GM21576 (cell line): Measurements from ENCODE around the gene LINS1.

Experiments used
- ATAC-seq: cut with Tn5 transposase; IDR thresholded peaks from one replicate; pipeline ENCODE4 v1.9.1; 2021; ENCODE audit warnings: mild to moderate bottlenecking, moderate library complexity; ENCODE audit not compliant: unreplicated experiment

LINS1 gene, protein sequence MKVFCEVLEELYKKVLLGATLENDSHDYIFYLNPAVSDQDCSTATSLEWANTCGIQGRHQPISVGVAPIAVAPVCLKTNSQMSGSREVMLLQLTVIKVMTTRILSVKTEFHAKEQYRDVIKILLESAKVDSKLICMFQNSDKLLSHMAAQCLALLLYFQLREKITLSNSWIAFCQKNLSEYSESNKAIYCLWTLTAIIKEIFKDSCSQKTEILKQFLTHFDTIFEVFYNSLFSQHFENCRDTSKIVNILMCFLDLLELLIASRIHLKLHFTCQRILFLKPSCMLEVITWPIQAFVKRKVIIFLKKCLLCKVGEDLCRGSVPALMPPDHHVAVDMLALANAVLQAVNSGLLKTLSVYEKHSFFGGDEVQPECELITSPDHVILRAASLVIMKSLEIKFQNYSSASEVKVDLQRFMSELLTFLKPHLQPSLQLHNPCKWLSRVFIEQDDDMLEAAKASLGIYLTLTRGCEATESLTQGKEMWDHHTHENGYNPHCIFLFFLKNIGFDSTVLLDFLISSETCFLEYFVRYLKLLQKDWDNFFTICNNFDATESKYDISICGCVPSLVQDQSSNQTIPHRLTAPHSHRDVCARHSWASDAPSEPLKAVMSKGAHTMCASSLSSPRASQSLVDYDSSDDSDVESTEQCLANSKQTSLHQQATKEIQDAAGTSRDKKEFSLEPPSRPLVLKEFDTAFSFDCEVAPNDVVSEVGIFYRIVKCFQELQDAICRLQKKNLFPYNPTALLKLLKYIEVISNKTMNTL

GRCh38 chr15:100602064-100602822 lies at the start of gene LINS1, which contains the start of gene ASB7:
TSS of gene LINS1 (minus strand) at chr15:100602184. CDS start at chr15:100580842, 21,342 bp downstream.
TSS of gene ASB7 (plus strand) at chr15:100602589. CDS start at chr15:100612217, 9,628 bp downstream.
- peak; percentile 87 for ATAC-seq

DNA sequence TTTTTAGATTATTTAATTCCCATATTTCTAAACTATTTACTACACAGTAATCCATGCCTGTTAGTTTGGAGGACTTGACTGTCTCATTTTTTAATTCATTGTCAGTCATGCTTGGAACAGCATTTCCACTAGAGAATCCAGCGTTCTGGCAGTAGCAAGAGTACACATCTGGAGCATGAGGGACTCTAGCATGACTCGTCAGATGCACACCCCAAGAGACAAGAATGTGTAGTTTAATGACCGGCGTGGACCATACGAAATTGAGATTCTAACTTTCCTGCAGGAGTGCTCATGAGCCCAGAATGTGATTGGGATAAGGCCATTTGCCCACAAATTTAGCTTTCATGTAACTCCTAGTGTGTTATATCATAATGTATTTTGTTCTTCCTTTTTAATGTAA lies 49.3 kb upstream of the LINS1 start:
- no peak for ATAC-seq

DNA sequence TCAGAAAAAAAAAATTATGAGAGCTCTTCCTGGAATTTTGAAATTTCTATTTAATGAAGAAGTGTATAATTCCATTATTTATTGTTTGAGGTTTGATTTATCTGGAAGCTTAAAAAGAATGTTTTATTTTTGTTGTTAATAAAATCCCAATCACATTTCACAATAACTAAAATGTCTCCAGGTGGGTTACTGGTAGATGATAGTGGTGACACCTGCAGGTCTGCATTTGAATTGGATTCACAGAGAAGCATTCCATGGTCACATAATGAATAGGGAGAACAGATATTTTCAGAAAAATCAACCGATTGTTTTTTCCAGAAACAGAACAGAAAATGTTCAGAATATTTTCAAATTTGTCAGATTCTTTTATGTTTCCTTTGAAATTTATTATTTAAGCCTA lies 48.7 kb upstream of the LINS1 start:
- ATAC-seq = no peak

DNA sequence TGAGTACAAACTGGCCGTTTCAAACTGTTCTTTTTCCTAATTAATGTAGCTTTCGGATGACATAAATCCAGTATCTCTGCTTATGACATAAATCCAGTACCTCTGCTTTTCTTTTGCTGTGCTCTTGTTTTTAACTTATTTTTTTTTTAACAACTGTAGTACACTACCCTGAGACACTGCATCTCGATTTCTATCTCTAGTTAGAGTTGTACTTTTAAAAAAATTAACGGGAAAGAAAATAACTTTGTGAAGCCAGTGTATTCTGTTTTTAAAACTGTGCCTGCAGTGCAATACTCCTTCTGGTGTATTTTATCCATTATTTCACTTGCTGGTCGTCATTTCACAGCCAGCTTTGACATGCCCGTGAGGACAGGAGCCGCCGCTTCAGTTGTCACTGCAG lies 47.0 kb upstream of the LINS1 start:
- no peak for ATAC-seq

DNA sequence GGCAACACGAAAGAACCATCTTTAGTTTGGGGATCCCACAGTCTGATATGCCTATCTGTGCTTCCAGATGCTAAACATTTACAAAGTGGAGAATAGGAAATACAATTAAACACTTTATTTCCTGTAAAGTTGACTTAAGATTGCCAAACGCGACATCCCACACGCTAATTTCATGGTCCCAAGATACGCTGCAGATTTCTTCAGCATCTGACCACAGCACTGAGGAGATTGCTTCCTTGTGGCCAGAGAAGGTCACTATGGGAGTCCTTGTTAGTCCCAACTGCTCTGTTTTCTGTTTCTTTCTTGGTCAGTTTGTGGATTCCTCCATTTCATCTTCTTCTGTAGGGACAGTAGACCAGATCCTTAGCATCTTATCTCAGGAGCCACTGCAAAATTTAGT lies 43.7 kb upstream of the LINS1 start:
- ATAC-seq = no peak

DNA sequence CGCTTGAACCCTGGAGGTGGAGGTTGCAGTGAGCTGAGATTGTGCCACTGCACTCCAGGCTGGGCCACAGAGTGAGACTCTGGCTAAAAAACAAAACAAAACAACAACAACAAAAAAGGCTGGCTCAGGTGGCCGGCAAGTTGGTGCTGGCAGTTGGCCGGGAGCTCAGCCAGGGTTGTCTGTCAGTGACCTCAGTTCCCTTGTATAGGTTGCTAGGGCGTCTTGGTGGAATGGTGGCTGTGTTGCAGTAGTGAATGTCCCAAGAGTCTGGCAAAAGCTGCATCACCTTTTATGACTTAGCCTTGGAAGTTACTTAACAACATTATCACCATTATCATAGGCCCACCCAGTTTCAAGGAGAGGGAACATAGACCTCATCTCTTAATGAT lies 41.0 kb upstream of the LINS1 start:
- no peak for ATAC-seq

- ATAC-seq = no peak
These were observed 40.4 kb upstream of the LINS1 start for GRCh38 chr15:100642213-100642949.

DNA sequence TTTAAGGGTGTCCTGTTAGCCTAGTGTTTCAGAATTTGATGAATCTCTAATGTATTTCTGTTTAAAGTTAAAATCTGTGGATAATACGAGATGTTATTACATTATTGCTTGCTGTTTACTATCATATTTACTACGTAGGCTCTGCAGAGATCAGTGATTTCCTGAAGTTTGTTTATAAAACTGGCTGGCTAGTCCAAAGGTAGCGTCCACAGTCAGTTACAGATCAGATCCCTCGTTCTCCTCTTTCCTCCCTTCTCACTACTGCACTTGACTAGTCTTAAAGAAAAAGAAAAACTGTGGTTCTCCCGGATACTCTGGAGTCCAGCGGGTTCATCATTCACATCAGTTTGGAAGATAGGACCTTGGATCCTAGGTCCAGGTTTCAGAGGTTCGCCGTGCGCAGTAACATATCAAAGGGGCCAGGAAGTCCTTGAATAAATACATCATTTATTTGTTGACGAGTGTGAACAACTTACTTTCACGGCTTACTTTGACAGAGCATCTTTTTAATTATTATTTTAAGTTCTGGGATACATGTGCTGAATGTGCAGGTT lies 36.3 kb upstream of the LINS1 start:
- no peak for ATAC-seq

GRCh38 chr15:100635406-100636071 lies 33.6 kb upstream of the LINS1 start:
- ATAC-seq = no peak

DNA sequence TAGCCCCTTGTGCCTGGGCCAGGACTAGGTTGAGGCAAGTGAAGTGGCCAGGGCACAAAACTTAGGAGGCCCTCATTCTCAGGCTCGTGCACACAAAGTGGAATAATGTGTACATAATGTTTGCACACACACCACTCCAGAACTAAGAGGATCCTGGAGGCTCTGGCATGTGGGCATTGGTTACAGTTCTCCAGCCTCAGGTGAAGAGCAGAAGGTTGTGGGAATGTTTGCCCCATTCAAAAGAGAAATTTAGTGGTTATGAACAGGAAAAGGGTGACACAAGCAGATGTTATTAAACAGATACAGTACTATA lies 31.7 kb upstream of the LINS1 start:
- ATAC-seq = no peak

GRCh38 chr15:100631831-100632230 lies 29.8 kb upstream of the LINS1 start:
- no peak for ATAC-seq

- ATAC-seq = no peak
These were observed 26.8 kb upstream of the LINS1 start for GRCh38 chr15:100628746-100629145.

- ATAC-seq = peak; percentile 93
These were observed 25.9 kb upstream of the LINS1 start for GRCh38 chr15:100627789-100628395.

DNA sequence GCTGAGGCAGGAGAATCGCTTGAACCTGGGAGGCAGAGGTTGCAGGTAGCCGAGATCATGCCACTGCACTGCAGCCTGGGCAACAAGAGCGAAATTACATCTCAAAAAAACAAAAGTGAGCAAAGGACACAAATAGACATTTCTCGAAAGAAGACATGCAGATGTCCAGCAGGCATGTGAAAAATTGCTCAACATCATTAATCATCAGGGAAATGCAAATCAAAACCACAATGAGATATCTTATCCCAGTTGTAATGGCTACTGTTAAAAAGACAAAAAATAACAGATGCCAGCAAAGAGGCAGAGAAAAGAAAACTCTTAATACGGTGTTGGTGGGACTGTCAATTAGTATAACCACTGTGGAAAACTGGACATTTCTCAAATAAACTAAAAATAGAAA lies 21.3 kb upstream of the LINS1 start:
- ATAC-seq = no peak

GRCh38 chr15:100616700-100617099 lies 14.7 kb upstream of the LINS1 start:
- no peak for ATAC-seq

- no peak for ATAC-seq
These were observed 13.8 kb upstream of the LINS1 start for GRCh38 chr15:100615801-100616200.

DNA sequence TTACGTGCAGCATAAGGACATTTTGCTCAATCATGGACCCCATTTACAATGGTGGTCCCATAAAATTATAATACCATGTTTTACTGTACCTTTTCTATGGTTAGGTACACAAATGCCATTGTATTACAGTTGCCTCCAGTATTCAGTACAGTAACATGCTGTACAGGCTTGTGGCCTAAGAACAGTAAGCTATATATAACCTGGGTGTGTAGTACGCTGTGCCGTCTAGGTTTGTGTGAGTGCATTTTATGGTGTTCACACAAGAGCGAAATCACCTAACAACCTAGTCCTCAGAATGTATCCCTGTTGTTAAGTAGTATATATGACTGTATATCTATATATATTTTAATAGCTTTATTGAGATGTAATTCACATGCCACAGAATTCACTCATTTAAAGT lies 12.9 kb upstream of the LINS1 start:
- ATAC-seq = no peak

- ATAC-seq = no peak
These were observed 12.4 kb upstream of the LINS1 start for GRCh38 chr15:100614336-100614735.

DNA sequence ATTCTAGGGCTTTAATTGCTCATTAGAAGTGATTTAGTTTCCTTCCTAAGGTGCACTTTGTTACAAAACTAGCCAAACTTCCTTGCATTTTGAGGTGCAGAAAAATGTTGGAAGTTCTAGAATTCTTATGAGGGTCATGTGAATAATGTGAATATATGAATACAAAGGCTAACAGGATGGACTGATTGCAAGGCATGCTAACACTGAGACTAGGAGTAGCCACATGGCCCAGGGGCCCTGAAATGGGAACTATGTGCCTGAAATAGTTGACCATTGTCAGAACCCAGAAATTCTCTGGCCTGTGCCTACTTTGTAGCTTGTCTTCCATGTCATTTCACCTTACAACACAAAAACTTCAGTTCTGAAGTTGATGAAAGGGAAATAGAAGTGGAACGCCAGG lies 11.2 kb upstream of the LINS1 start:
- no peak for ATAC-seq

GRCh38 chr15:100612539-100612938 lies 10.6 kb upstream of the LINS1 start:
- no peak for ATAC-seq
